Amniotic stem cell (primary cell): ENCODE measurements around the gene CSNK2A3.
A peak's percentile ranks its signal among the peaks of the same experiment; 100 is the strongest.
"Not testable (repeated sequence)": the region's sequence is repeated elsewhere in the genome, so short reads cannot be mapped to it uniquely, and the experiment has no call there.

Source experiments
- DNase-seq: peaks from one replicate; lab custom pipeline; 2025; lab: John Stamatoyannopoulos, UW

CSNK2A3 gene

GRCh38 chr11:11352878-11353277 lies at the start of gene CSNK2A3:
Gene CSNK2A3, minus strand, starts transcription at chr11:11353250. Its CDS starts 131 bp downstream, at chr11:11353119.
- DNase-seq, result not testable (repeated sequence)

GRCh38 chr11:11401960-11402535 lies 49.0 kb upstream of the CSNK2A3 start:
- no peak for DNase-seq

- DNase-seq, result no peak
These were observed 47.7 kb upstream of the CSNK2A3 start for GRCh38 chr11:11400635-11401232.

- no peak for DNase-seq
These were observed 47.1 kb upstream of the CSNK2A3 start for GRCh38 chr11:11400121-11400520.

GRCh38 chr11:11397781-11398180 lies 44.7 kb upstream of the CSNK2A3 start:
- no peak for DNase-seq

GRCh38 chr11:11397036-11397415 lies 44.0 kb upstream of the CSNK2A3 start:
- no peak for DNase-seq

GRCh38 chr11:11396301-11397035 lies 43.4 kb upstream of the CSNK2A3 start:
- peak; percentile 37 for DNase-seq

GRCh38 chr11:11395126-11395525 lies 42.1 kb upstream of the CSNK2A3 start:
- no peak for DNase-seq

- DNase-seq, result no peak
These were observed 41.2 kb upstream of the CSNK2A3 start for GRCh38 chr11:11394241-11394640.

GRCh38 chr11:11391796-11392463 lies 38.9 kb upstream of the CSNK2A3 start:
- peak; percentile 38 for DNase-seq

GRCh38 chr11:11391169-11391568 lies 38.1 kb upstream of the CSNK2A3 start:
- DNase-seq, result no peak

- DNase-seq, result no peak
These were observed 37.2 kb upstream of the CSNK2A3 start for GRCh38 chr11:11390068-11390771.

GRCh38 chr11:11389238-11389637 lies 36.2 kb upstream of the CSNK2A3 start:
- DNase-seq, result no peak

GRCh38 chr11:11387622-11388305 lies 34.7 kb upstream of the CSNK2A3 start:
- DNase-seq, result no peak

- no peak for DNase-seq
These were observed 34.2 kb upstream of the CSNK2A3 start for GRCh38 chr11:11387207-11387606.

GRCh38 chr11:11384829-11385228 lies 31.8 kb upstream of the CSNK2A3 start:
- no peak for DNase-seq

- no peak for DNase-seq
These were observed 30.9 kb upstream of the CSNK2A3 start for GRCh38 chr11:11383995-11384394.

- DNase-seq, result no peak
These were observed 29.9 kb upstream of the CSNK2A3 start for GRCh38 chr11:11382858-11383532.

- no peak for DNase-seq
These were observed 28.5 kb upstream of the CSNK2A3 start for GRCh38 chr11:11381471-11382105.

- no peak for DNase-seq
These were observed 27.8 kb upstream of the CSNK2A3 start for GRCh38 chr11:11380883-11381282.

- DNase-seq, result no peak
These were observed 27.3 kb upstream of the CSNK2A3 start for GRCh38 chr11:11380340-11380739.
